ENCODE data around the gene USP14. TPM values are rescaled to one million over a fixed set of nuclear protein-coding genes. Genes with fewer than 3 reads are reported as not detected.

USP14 gene
- total and polyA plus RNA-seq, 2 donors (not counting 3 experiments of a cell fraction or from before 2014, with no cell fraction given) = 13.2 to 98.4 TPM

DNA sequence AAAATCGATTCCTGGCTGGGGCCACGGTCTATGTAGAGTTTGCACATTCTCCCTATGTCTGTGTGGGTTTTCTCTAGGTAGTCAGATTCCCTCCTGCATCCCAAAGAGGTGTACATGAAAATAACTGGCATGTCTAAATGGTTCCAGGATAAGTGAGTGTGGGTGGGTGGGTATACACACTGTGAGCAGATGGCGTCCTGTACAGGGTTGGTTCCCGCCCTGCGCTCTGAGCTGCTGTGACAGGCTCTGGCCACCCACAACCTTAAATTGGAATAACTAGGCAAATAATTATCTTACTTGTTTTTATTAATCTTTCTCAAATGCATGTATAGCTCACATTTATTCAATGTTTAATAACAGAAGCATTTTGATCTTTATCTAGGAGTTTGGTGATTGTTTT, 93.2 kb downstream of the USP14 start:
- POLR2A ChIA-PET = no interaction called here
- peaks cover 5 to 13% of the 10 kb centered on the region in 2 experiments for H3K36me3 ChIP-seq (ENCODE audit: control insufficient read depth in 2 of 2, extremely low read depth in 1 of 2, insufficient read depth in 2 of 2, low read length in 2 of 2)
- H3K4me2 ChIP-seq (ENCODE audit: insufficient read depth, low read length) = no peak overlapping the region
- DNase-seq (ENCODE audit: low read depth, low spot score) = no peak
- no peak overlapping the region for H3K27ac ChIP-seq (ENCODE audit: insufficient read depth, low read depth, low read length)
- no TSS peak for BruUV-seq (replicated peaks)
- H3K4me1 ChIP-seq (ENCODE audit: control insufficient read depth, extremely low read depth, insufficient read depth, low read length) = no peaks in the 10 kb centered on the region
- no peak overlapping the region for H2AFZ ChIP-seq (ENCODE audit: low read depth, low read length)
- no peaks in the 10 kb centered on the region for H3K9me1 ChIP-seq (replicated peaks; ENCODE audit: control insufficient read depth, extremely low read depth, insufficient read depth, low read length)
- H3K9me3 ChIP-seq (replicated peaks; ENCODE audit: control insufficient read depth, insufficient read depth, low read length) = no peaks in the 10 kb centered on the region
- no peak overlapping the region for H3K4me3 ChIP-seq (replicated peaks in 1 of 3; ENCODE audit: insufficient read depth in 1 of 3, low read depth in 1 of 3, low read length in 3 of 3)
- dilution Hi-C loops (cut with MboI; ENCODE audit: extremely low pct_ligation_motif_present, low sequenced_read_pairs) = no loop called here
- FAIRE-seq = no peak
- no peak overlapping the region for H3K9ac ChIP-seq (replicated peaks; ENCODE audit: extremely low read depth, insufficient read depth, low read length)
- CTCF ChIA-PET = interaction anchor here (1.3 to 1.9 kb wide), 2 partner anchors 9 to 372 kb away, joined by 4 to 5 read pairs; no protein-coding TSS in a partner anchor
- H3K79me2 ChIP-seq (ENCODE audit: control insufficient read depth, insufficient read depth, low read length) = no peaks in the 10 kb centered on the region
- no peaks in the 10 kb centered on the region for H3K27me3 ChIP-seq (ENCODE audit: control insufficient read depth in 2 of 2, insufficient read depth in 2 of 2, low read length in 2 of 2)
- H4K20me1 ChIP-seq (replicated peaks; ENCODE audit: control insufficient read depth, extremely low read depth, insufficient read depth, low read length) = no peaks in the 10 kb centered on the region
- intact Hi-C loops (cut with micrococcal nuclease) = no loop called here
- no peak for TF ChIP-seq POLR2A (IDR thresholded peaks at IDR 0.05; ENCODE audit: low read depth, low read length)
- TF ChIP-seq FOS (IDR thresholded peaks at IDR 0.05; ENCODE audit: borderline replicate concordance, insufficient read depth, low read length) = no peak
- TF ChIP-seq MYC (IDR thresholded peaks at IDR 0.05; ENCODE audit: low read depth, low read length) = no peak
- no peak for TF ChIP-seq GATA2 (IDR thresholded peaks at IDR 0.05; ENCODE audit: insufficient read depth, insufficient read length, low read depth, low read length)
- TF ChIP-seq EZH2 (IDR thresholded peaks at IDR 0.05; ENCODE audit: borderline replicate concordance, low read depth, low read length, severe bottlenecking) = no peak

GRCh38 chr18:253121-253520, 94.8 kb downstream of the USP14 start:
- FAIRE-seq (no peak), DNase-seq (ENCODE audit: low read depth, low spot score) (no peak)
- H3K9me1 ChIP-seq (replicated peaks; ENCODE audit: control insufficient read depth, extremely low read depth, insufficient read depth, low read length) = no peaks in the 10 kb centered on the region
- peaks cover 11 to 13% of the 10 kb centered on the region in 2 experiments for H3K36me3 ChIP-seq (ENCODE audit: control insufficient read depth in 2 of 2, extremely low read depth in 1 of 2, insufficient read depth in 2 of 2, low read length in 2 of 2)
- no peaks in the 10 kb centered on the region for H3K4me1 ChIP-seq (ENCODE audit: control insufficient read depth, extremely low read depth, insufficient read depth, low read length)
- no peak overlapping the region for H3K4me3 ChIP-seq (replicated peaks in 1 of 3; ENCODE audit: insufficient read depth in 1 of 3, low read depth in 1 of 3, low read length in 3 of 3)
- no peak overlapping the region for H2AFZ ChIP-seq (ENCODE audit: low read depth, low read length)
- POLR2A ChIA-PET = interaction anchor here (0.9 kb wide), 1 partner anchor 15 kb away, joined by 4 read pairs; the partner anchor contains the start of gene THOC1
- H3K27ac ChIP-seq (ENCODE audit: insufficient read depth, low read depth, low read length) = no peak overlapping the region
- TF ChIP-seq POLR2A (IDR thresholded peaks at IDR 0.05; ENCODE audit: low read depth, low read length) (no peak), GATA2 (IDR thresholded peaks at IDR 0.05; ENCODE audit: insufficient read depth, insufficient read length, low read depth, low read length) (no peak), JUN (IDR thresholded peaks at IDR 0.05; ENCODE audit: borderline replicate concordance, insufficient read depth, insufficient read length, low read depth) (no peak), FOS (IDR thresholded peaks at IDR 0.05; ENCODE audit: borderline replicate concordance, insufficient read depth, low read length) (no peak), EZH2 (IDR thresholded peaks at IDR 0.05; ENCODE audit: borderline replicate concordance, low read depth, low read length, severe bottlenecking) (no peak), MYC (IDR thresholded peaks at IDR 0.05; ENCODE audit: low read depth, low read length) (no peak)
- TF ChIP-seq, protein P1, sequence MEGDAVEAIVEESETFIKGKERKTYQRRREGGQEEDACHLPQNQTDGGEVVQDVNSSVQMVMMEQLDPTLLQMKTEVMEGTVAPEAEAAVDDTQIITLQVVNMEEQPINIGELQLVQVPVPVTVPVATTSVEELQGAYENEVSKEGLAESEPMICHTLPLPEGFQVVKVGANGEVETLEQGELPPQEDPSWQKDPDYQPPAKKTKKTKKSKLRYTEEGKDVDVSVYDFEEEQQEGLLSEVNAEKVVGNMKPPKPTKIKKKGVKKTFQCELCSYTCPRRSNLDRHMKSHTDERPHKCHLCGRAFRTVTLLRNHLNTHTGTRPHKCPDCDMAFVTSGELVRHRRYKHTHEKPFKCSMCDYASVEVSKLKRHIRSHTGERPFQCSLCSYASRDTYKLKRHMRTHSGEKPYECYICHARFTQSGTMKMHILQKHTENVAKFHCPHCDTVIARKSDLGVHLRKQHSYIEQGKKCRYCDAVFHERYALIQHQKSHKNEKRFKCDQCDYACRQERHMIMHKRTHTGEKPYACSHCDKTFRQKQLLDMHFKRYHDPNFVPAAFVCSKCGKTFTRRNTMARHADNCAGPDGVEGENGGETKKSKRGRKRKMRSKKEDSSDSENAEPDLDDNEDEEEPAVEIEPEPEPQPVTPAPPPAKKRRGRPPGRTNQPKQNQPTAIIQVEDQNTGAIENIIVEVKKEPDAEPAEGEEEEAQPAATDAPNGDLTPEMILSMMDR (IDR thresholded peaks at IDR 0.05; ENCODE audit: extremely low read depth in 1 of 2, insufficient read depth in 1 of 2, low read depth in 1 of 2, low read length in 2 of 2) = no peak
- BruUV-seq (replicated peaks) = no TSS peak
- intact Hi-C loops (cut with micrococcal nuclease) = no loop called here
- H3K4me2 ChIP-seq (ENCODE audit: insufficient read depth, low read length) = no peak overlapping the region
- dilution Hi-C loops (cut with MboI; ENCODE audit: extremely low pct_ligation_motif_present, low sequenced_read_pairs) = no loop called here
- no peaks in the 10 kb centered on the region for H3K79me2 ChIP-seq (ENCODE audit: control insufficient read depth, insufficient read depth, low read length)
- no peaks in the 10 kb centered on the region for H3K27me3 ChIP-seq (ENCODE audit: control insufficient read depth in 2 of 2, insufficient read depth in 2 of 2, low read length in 2 of 2)
- H3K9ac ChIP-seq (replicated peaks; ENCODE audit: extremely low read depth, insufficient read depth, low read length) = no peak overlapping the region
- no peaks in the 10 kb centered on the region for H4K20me1 ChIP-seq (replicated peaks; ENCODE audit: control insufficient read depth, extremely low read depth, insufficient read depth, low read length)
- H3K9me3 ChIP-seq (replicated peaks; ENCODE audit: control insufficient read depth, insufficient read depth, low read length) = no peaks in the 10 kb centered on the region
- CTCF ChIA-PET = interaction anchor here (1.0 to 1.9 kb wide), 2 partner anchors 10 to 459 kb away, joined by 3 to 5 read pairs; partner anchors contain the start of gene ENOSF1
